ENCODE measurements around the gene DPYD. TPM values are rescaled to one million over a fixed set of nuclear protein-coding genes. Genes with fewer than 3 reads are reported as not detected.

Gene DPYD
- total RNA-seq, 1 donor from 2014 or later: 12.6 TPM

DNA sequence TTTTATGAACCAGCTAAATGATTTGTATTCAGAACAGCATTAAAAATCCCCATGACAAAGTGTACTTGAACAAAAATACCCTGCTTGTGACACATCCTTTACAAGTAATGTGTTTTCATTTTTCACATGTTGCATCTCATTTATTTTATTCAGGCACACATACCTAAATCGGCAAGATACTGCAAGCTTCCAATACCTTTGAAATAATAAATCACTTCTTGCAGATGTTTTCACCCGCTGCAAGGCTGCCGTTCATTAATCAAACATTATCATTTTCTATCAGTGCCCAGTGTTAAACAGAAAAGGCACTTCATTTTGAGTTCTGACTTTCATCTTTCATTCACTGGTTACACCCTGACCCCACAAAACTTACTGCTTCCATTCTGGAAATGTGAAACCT lies 269.6 kb downstream of the DPYD start:
- ATAC-seq (ENCODE audit: low read depth) (no peak), DNase-seq (no peak)
- intact Hi-C loops (cut with micrococcal nuclease): no loop called here
- ChIA-PET POLR2A (no interaction called here), CTCF (no interaction called here)
- Mint-ChIP-seq H3K27me3 (no peaks in the 10 kb centered on the region), H3K9me3 (peaks cover 5% of the 10 kb centered on the region), H3K4me3 (no peak overlapping the region), H3K4me1 (no peaks in the 10 kb centered on the region), H3K27ac (no peak overlapping the region), H3K36me3 (ENCODE audit: low read depth) (peaks cover 4% of the 10 kb centered on the region)
- TF ChIP-seq, protein P1, sequence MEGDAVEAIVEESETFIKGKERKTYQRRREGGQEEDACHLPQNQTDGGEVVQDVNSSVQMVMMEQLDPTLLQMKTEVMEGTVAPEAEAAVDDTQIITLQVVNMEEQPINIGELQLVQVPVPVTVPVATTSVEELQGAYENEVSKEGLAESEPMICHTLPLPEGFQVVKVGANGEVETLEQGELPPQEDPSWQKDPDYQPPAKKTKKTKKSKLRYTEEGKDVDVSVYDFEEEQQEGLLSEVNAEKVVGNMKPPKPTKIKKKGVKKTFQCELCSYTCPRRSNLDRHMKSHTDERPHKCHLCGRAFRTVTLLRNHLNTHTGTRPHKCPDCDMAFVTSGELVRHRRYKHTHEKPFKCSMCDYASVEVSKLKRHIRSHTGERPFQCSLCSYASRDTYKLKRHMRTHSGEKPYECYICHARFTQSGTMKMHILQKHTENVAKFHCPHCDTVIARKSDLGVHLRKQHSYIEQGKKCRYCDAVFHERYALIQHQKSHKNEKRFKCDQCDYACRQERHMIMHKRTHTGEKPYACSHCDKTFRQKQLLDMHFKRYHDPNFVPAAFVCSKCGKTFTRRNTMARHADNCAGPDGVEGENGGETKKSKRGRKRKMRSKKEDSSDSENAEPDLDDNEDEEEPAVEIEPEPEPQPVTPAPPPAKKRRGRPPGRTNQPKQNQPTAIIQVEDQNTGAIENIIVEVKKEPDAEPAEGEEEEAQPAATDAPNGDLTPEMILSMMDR (IDR thresholded peaks at IDR 0.05): no peak

DNA sequence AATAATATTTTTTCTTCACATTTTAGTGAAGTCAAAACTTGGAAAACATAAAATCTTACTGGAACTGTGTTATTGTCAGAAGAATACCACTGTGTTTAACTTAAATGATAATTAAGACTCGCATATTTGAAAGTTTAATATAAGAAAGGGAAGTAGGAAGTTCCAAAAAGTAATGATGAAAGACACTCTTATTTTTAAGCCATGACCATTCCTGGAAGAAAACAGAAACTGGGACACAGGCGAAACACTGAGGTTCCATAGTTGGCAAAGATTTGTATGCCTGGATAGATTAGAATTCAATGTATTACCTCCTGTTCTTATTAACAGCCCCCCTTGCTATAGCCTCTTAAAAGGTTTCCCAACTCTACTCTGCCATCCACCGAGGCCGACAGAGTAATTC lies 271.2 kb downstream of the DPYD start:
- H3K36me3 Mint-ChIP-seq (ENCODE audit: low read depth): peaks cover 4% of the 10 kb centered on the region
- H3K27ac Mint-ChIP-seq: no peak overlapping the region

DNA sequence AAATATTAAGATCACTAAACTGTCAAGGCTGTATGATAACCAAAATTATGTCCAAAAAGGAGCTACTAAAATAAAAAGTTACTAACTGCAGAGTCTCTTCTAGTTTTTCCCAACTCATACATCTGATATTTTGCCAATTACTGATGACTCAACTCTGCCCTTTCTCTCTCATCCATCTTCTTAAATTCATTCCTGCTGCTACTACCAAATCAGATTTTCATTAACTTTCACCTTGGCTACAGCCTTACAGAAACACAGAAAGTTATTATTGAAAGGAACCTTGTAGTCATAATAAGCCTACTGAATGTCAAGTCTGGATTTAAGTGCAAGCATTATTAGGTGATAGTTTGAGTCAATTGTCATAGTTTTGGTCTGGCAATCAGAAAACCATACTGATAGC lies 273.1 kb downstream of the DPYD start:
- peaks cover 10% of the 10 kb centered on the region for H3K9me3 Mint-ChIP-seq
- no peak overlapping the region for H3K27ac Mint-ChIP-seq
- ChIA-PET POLR2A (no interaction called here), CTCF (no interaction called here)
- no peaks in the 10 kb centered on the region for H3K4me1 Mint-ChIP-seq
- no peak overlapping the region for H3K4me3 Mint-ChIP-seq
- intact Hi-C loops (cut with micrococcal nuclease): no loop called here
- no peaks in the 10 kb centered on the region for H3K27me3 Mint-ChIP-seq
- TF ChIP-seq, protein P1 (IDR thresholded peaks at IDR 0.05): no peak
- ATAC-seq (ENCODE audit: low read depth) (no peak), DNase-seq (no peak)
- peaks cover 4% of the 10 kb centered on the region for H3K36me3 Mint-ChIP-seq (ENCODE audit: low read depth)

More for the DNA sequence above, 271.2 kb downstream of the DPYD start:
- POLR2A ChIA-PET: no interaction called here
- ATAC-seq (ENCODE audit: low read depth): no peak
- peaks cover 10% of the 10 kb centered on the region for H3K9me3 Mint-ChIP-seq
- no peaks in the 10 kb centered on the region for H3K27me3 Mint-ChIP-seq
- no peak for DNase-seq
- H3K4me1 Mint-ChIP-seq: no peaks in the 10 kb centered on the region
- H3K4me3 Mint-ChIP-seq: no peak overlapping the region
- CTCF ChIA-PET: no interaction called here
- intact Hi-C loops (cut with micrococcal nuclease): no loop called here
- TF ChIP-seq, protein P1 (IDR thresholded peaks at IDR 0.05): no peak

DNA sequence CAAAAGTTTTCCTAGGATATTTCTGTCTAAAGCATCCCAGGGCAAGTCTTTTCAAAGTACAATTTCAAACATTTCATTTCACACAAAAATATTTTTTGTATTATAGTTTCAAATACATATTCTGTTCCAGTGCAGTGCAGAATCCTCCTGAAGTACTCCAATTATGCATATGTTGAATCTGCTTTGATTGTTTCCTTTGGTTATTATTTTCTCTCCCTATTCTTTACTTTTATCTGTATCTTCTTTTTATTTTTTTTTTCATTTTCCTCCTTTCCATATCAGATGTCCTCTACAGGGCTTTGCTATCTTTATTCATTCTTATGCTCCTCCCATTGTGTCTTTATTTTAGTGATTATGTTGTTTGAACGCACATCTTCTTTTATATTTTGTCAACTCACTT lies 274.8 kb downstream of the DPYD start:
- Mint-ChIP-seq H3K27me3 (no peaks in the 10 kb centered on the region), H3K9me3 (peaks cover 10% of the 10 kb centered on the region), H3K27ac (no peak overlapping the region), H3K4me1 (no peaks in the 10 kb centered on the region), H3K36me3 (ENCODE audit: low read depth) (peaks cover 4% of the 10 kb centered on the region), H3K4me3 (no peak overlapping the region)
- ChIA-PET CTCF (no interaction called here), POLR2A (no interaction called here)
- intact Hi-C loops (cut with micrococcal nuclease): no loop called here
- no peak for DNase-seq
- ATAC-seq (ENCODE audit: low read depth): no peak
- TF ChIP-seq, protein P1 (IDR thresholded peaks at IDR 0.05): no peak

DNA sequence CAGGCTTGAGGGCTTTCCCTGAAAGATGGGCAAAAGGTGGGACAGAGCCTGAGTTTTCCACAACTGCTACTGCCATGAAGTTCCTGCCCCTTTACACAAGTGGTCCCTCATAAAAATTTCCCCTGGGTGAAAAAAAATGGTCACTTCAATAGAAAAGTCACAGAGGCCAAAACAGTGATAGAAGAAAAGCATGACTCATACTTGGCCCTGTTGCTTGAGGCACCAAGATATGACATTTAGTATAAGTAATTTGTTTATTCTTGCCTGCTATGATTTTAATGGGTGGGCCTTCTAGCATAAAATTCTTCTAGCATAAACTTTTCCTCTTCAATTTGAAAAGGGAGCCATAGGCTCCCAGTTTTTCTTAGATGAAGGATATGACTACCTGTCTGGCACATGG lies 280.2 kb downstream of the DPYD start:
- intact Hi-C loops (cut with micrococcal nuclease): no loop called here
- no peak overlapping the region for H3K4me3 Mint-ChIP-seq
- TF ChIP-seq, protein P1 (IDR thresholded peaks at IDR 0.05): no peak

More for the DNA sequence above, 280.2 kb downstream of the DPYD start:
- Mint-ChIP-seq H3K4me1 (no peaks in the 10 kb centered on the region), H3K27ac (no peak overlapping the region), H3K27me3 (no peaks in the 10 kb centered on the region), H3K9me3 (peaks cover 2% of the 10 kb centered on the region), H3K36me3 (ENCODE audit: low read depth) (no peaks in the 10 kb centered on the region)
- CTCF ChIA-PET: no interaction called here
- no peak for ATAC-seq (ENCODE audit: low read depth)
- POLR2A ChIA-PET: no interaction called here
- no peak for DNase-seq

All from activated B cell treated with CpG ODN at 0.5 μM for 24 hours (primary cell).